ENCODE results near the gene ZDHHC12.

GRCh38 chr9:128705051-128705965 is 18.6 kb downstream of the ZDHHC12 start:
- TF ChIP-seq EZH2phosphoT487 (IDR thresholded peaks at IDR 0.05; ENCODE audit: borderline replicate concordance, low read depth, low read length) (no peak), CTCF (conservative IDR thresholded peaks at IDR 0.05; ENCODE audit: low read length) (no peak)
